Natural killer cell treated with Interleukin-12 subunit alpha and Interleukin-12 subunit beta and Interleukin-15 and Interleukin-18, amount 100 ng/mL, for 72 hours (primary cell): ENCODE data around the gene RABGEF1. TPM values are rescaled to one million over a fixed set of nuclear protein-coding genes. Genes with fewer than 3 reads are reported as not detected.
"Not testable (repeated sequence)": the region's sequence is repeated elsewhere in the genome, so short reads cannot be mapped to it uniquely, and the experiment has no call there.

Experiments
- ATAC-seq, 2 donors: fragments of 150-1000 bp; cut with Tn5 transposase in 1 of 2; sonication (Bioruptor Pico), chemical (Tn5 transposase) in 1 of 2; 2 replicates each; pipeline ENCODE4 v1.10.0; 2021
- DNase-seq: peaks from one replicate; pipeline ENCODE4 v3.0.0; 2022; ENCODE audit warnings: low spot score
- H3K27ac Mint-ChIP-seq, 2 donors: 1 replicate in 1 of 2; 2 replicates in 1 of 2; pipeline ENCODE4 v1.8.0; 2022; ENCODE audit warnings: mixed read lengths in 2 of 2, mild to moderate bottlenecking in 1 of 2, moderate library complexity in 1 of 2
- H3K27me3 Mint-ChIP-seq, 2 donors: 1 replicate in 1 of 2; 2 replicates in 1 of 2; pipeline ENCODE4 v1.8.0; 2022; ENCODE audit warnings: mixed read lengths in 2 of 2
- H3K36me3 Mint-ChIP-seq: one replicate; pipeline ENCODE4 v1.8.0; 2022; ENCODE audit warnings: mixed read lengths
- H3K4me1 Mint-ChIP-seq, 2 donors: 1 replicate in 1 of 2; 2 replicates in 1 of 2; pipeline ENCODE4 v1.8.0; 2022; ENCODE audit warnings: low read depth in 2 of 2, mixed read lengths in 2 of 2, mild to moderate bottlenecking in 1 of 2
- H3K4me3 Mint-ChIP-seq: one replicate; pipeline ENCODE4 v1.8.0; 2022; ENCODE audit warnings: mixed read lengths
- H3K9me3 Mint-ChIP-seq: 2 replicates; pipeline ENCODE4 v1.8.0; 2022; ENCODE audit warnings: mixed read lengths
- total RNA-seq, 2 donors: library from RNA; stranded (reverse); gene quantifications; one replicate each; pipeline ENCODE4 v1.2.3, GENCODE V29; 2022

The RABGEF1 gene
- total RNA-seq, 2 donors from 2014 or later = 33.2 to 44.8 TPM

- H3K9me3 Mint-ChIP-seq = no peaks in the 10 kb centered on the region
- H3K4me3 Mint-ChIP-seq = peak overlapping the region; percentile 93
- peaks cover 6 to 16% of the 10 kb centered on the region in 2 donors for H3K4me1 Mint-ChIP-seq
- DNase-seq = no peak
- no peak for ATAC-seq
- no peaks in the 10 kb centered on the region for H3K36me3 Mint-ChIP-seq
- H3K27me3 Mint-ChIP-seq = no peaks in the 10 kb centered on the region
- peak overlapping the region; percentile 95 to 98 for H3K27ac Mint-ChIP-seq
These were observed 1.1 kb downstream of the RABGEF1 start for GRCh38 chr7:66741710-66742049.

GRCh38 chr7:66742298-66742697 lies 1.8 kb downstream of the RABGEF1 start:
- peak overlapping the region; percentile 93 for H3K4me3 Mint-ChIP-seq

DNA sequence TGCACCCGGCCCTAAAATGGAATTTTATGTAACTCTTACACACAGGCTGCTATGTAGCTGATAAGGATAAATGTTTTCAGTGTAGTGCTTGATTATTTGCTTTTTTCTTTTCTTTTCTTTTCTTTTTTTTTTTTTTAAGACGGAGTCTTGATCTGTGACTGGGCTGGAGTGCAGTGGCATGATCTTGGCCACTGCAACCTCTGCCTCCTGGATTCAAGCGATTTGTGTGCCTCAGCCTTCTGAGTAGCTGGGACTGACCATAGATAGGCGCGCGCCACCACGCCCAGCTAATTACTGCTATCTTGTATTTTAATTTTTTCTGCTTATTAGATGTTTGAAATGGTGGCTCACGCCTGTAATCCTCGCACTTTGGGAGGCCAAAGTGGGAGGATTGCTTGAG lies 3.4 kb downstream of the RABGEF1 start:
- no peak for DNase-seq
- Mint-ChIP-seq H3K9me3 (no peaks in the 10 kb centered on the region), H3K27me3 (no peaks in the 10 kb centered on the region), H3K27ac (peak overlapping the region in 1 of 2 donors; percentile 21), H3K4me1 (peaks cover 6 to 24% of the 10 kb centered on the region in 2 donors), H3K4me3 (no peak overlapping the region), H3K36me3 (no peaks in the 10 kb centered on the region)
- ATAC-seq = no peak

More at GRCh38 chr7:66742298-66742697, 1.8 kb downstream of the RABGEF1 start:
- not testable (repeated sequence) for H3K27me3 Mint-ChIP-seq, H3K9me3 Mint-ChIP-seq, DNase-seq, ATAC-seq, H3K36me3 Mint-ChIP-seq
- Mint-ChIP-seq H3K4me1 (peaks cover 6 to 16% of the 10 kb centered on the region in 2 donors), H3K27ac (peak overlapping the region in 1 of 2 donors; percentile 98)

DNA sequence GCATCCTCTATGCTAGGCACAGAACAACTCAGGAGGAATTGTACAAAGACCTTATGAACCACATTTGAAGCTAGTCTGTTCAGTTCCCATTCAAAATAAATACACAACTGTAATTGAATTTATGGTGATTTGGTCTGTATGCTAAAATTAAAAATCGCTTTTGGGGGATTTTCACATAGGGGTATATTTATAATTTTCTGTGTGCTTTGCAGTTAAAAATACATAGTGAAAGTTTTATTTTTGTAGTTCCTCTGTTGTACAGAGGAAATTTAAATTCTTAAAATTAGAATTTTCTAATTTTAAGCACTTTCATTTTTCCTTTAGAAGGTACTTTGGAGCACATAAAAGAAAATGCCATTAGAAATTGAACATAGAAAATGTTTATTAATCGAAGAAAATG lies 6.9 kb downstream of the RABGEF1 start:
- no peak overlapping the region for H3K27ac Mint-ChIP-seq
- peaks cover 13 to 19% of the 10 kb centered on the region in 2 donors for H3K4me1 Mint-ChIP-seq
- no peak overlapping the region for H3K4me3 Mint-ChIP-seq

DNA sequence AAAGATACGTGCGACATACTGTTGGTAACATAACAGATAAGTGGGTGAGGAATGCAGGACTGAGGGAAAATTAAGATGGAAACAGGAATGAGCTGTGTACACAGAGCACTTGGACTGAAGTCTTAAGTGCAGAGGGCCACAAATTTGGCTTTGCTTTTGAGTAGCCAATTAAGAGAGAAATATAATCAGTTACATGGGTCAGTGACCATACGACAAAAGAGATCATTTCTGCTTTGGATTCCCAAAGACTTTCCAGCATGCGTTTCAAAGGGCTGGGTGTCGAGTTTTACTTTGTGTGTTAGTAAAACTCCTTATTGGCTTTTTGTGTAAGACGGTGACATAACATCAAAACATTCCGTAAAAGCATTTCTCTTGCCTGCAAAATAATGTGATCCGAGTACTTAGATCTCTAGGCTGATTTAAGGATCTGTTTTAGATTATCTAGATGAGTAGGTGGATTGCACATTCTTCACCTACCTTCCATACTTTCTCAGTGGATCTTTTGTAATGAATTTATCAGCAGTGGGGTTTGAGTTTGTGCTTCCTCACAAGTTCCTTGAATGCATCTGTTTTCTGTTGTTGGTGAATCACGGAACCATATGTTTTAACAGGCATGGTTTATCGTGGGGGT lies 7.5 kb downstream of the RABGEF1 start:
- ATAC-seq (no peak), DNase-seq (no peak)
- H3K4me3 Mint-ChIP-seq = no peak overlapping the region
- no peaks in the 10 kb centered on the region for H3K36me3 Mint-ChIP-seq
- H3K9me3 Mint-ChIP-seq = no peaks in the 10 kb centered on the region
- peaks cover 18 to 25% of the 10 kb centered on the region in 2 donors for H3K4me1 Mint-ChIP-seq
- no peak overlapping the region for H3K27ac Mint-ChIP-seq
- H3K27me3 Mint-ChIP-seq = no peaks in the 10 kb centered on the region

More for the DNA sequence above, 6.9 kb downstream of the RABGEF1 start:
- ATAC-seq (no peak), DNase-seq (no peak)
- Mint-ChIP-seq H3K27me3 (no peaks in the 10 kb centered on the region), H3K36me3 (no peaks in the 10 kb centered on the region), H3K9me3 (no peaks in the 10 kb centered on the region)

DNA sequence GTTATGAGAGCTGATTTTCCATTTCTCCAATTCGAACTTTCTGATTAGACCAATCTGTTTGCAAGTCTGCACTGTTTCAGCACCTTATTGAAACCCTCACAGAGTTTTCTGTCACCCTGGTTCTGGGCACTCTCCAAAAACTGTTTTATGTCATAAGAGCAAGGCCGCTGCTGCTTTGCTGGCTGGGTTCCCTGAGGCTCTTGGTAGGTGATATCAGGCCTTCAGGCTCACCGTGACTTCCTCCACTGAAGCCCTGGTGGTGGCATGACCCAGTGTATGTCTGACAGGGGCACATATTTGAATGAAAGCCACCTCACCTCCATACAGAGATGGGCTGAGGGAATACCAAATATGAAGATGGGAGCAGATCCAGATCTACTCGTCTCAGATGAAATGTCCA lies 8.3 kb downstream of the RABGEF1 start:
- Mint-ChIP-seq H3K36me3 (no peaks in the 10 kb centered on the region), H3K27ac (no peak overlapping the region), H3K4me1 (peaks cover 18 to 25% of the 10 kb centered on the region in 2 donors), H3K4me3 (no peak overlapping the region), H3K27me3 (no peaks in the 10 kb centered on the region), H3K9me3 (no peaks in the 10 kb centered on the region)
- no peak for ATAC-seq
- no peak for DNase-seq

DNA sequence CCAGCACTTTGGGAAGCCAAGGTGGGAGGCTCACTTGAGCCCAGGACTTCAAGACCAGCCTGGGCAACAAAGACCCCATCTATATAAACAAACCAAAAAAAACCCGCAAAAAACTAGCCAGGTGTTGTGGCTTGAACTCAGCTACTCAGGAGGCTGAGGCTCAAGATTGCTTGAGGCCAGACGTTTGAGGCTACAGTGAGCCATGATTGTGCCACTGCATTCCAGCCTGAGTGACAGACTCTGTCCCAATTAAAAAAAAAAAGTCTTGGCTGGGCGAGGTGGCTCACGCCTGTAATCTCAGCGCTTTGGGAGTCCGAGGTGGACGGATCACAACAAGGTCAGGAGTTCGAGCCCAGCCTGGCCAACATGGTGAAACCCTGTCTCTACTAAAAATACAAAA lies 11.4 kb downstream of the RABGEF1 start:
- DNase-seq = no peak
- Mint-ChIP-seq H3K27ac (no peak overlapping the region), H3K4me3 (no peak overlapping the region), H3K9me3 (no peaks in the 10 kb centered on the region), H3K36me3 (no peaks in the 10 kb centered on the region), H3K27me3 (no peaks in the 10 kb centered on the region), H3K4me1 (peaks cover 32 to 35% of the 10 kb centered on the region in 2 donors)
- ATAC-seq = no peak

- DNase-seq (no peak), ATAC-seq (no peak)
- Mint-ChIP-seq H3K27me3 (no peaks in the 10 kb centered on the region), H3K27ac (peak overlapping the region; percentile 41 to 78), H3K36me3 (peaks cover 4% of the 10 kb centered on the region), H3K4me3 (peak overlapping the region; percentile 36), H3K4me1 (peaks cover 38 to 52% of the 10 kb centered on the region in 2 donors), H3K9me3 (no peaks in the 10 kb centered on the region)
These were observed 14.0 kb downstream of the RABGEF1 start for GRCh38 chr7:66754541-66754940.

GRCh38 chr7:66755059-66755458 lies 14.5 kb downstream of the RABGEF1 start:
- Mint-ChIP-seq H3K27ac (peak overlapping the region; percentile 41 to 78), H3K4me1 (peaks cover 41 to 54% of the 10 kb centered on the region in 2 donors), H3K4me3 (peak overlapping the region; percentile 36)
- not testable (repeated sequence) for H3K36me3 Mint-ChIP-seq, ATAC-seq, H3K9me3 Mint-ChIP-seq, DNase-seq, H3K27me3 Mint-ChIP-seq

GRCh38 chr7:66756227-66756626 lies 15.7 kb downstream of the RABGEF1 start:
- H3K9me3 Mint-ChIP-seq, H3K36me3 Mint-ChIP-seq, DNase-seq, H3K27me3 Mint-ChIP-seq, ATAC-seq: not testable (repeated sequence)
- H3K4me1 Mint-ChIP-seq = peaks cover 48 to 53% of the 10 kb centered on the region in 2 donors
- H3K4me3 Mint-ChIP-seq = peak overlapping the region; percentile 45
- peak overlapping the region; percentile 56 to 94 for H3K27ac Mint-ChIP-seq

GRCh38 chr7:66756889-66757288 lies 16.4 kb downstream of the RABGEF1 start:
- Mint-ChIP-seq H3K27ac (peak overlapping the region; percentile 93 to 94), H3K4me3 (peak overlapping the region; percentile 45), H3K27me3 (no peaks in the 10 kb centered on the region), H3K9me3 (no peaks in the 10 kb centered on the region), H3K36me3 (peaks cover 4% of the 10 kb centered on the region), H3K4me1 (peaks cover 46 to 48% of the 10 kb centered on the region in 2 donors)
- no peak for ATAC-seq
- DNase-seq = no peak

DNA sequence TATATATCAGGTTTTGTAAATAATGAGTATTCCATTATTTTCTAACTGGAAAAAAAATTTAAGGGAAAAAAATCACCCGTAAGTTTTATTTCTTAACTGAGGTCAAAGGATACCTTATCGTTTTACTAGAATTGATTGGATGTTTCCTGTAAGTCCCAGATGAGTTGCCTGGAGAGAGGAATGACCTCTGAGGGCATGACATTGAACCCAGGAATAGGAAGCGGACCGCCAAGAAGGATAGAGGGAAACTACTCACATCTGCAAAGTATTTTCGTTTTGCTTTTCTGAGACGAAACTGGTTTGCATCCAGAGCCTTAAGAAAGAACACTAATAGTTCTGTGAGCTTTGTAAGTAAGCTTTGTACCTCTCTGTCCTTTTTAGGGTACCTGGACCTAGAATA lies 17.4 kb downstream of the RABGEF1 start:
- DNase-seq (no peak), ATAC-seq (no peak)
- Mint-ChIP-seq H3K27me3 (no peaks in the 10 kb centered on the region), H3K36me3 (peaks cover 4% of the 10 kb centered on the region), H3K9me3 (no peaks in the 10 kb centered on the region), H3K4me1 (peaks cover 42% of the 10 kb centered on the region in 2 donors), H3K4me3 (no peak overlapping the region), H3K27ac (peak overlapping the region; percentile 93 to 94)

- ATAC-seq = peak; percentile 98 to 99
- Mint-ChIP-seq H3K27ac (peak overlapping the region; percentile 93 to 94), H3K4me3 (peak overlapping the region; percentile 86), H3K4me1 (peaks cover 51% of the 10 kb centered on the region in 2 donors), H3K27me3 (no peaks in the 10 kb centered on the region), H3K36me3 (peaks cover 11% of the 10 kb centered on the region), H3K9me3 (peaks cover 4% of the 10 kb centered on the region)
- peak; percentile 85 for DNase-seq
These were observed 18.6 kb downstream of the RABGEF1 start for GRCh38 chr7:66758950-66759628.

DNA sequence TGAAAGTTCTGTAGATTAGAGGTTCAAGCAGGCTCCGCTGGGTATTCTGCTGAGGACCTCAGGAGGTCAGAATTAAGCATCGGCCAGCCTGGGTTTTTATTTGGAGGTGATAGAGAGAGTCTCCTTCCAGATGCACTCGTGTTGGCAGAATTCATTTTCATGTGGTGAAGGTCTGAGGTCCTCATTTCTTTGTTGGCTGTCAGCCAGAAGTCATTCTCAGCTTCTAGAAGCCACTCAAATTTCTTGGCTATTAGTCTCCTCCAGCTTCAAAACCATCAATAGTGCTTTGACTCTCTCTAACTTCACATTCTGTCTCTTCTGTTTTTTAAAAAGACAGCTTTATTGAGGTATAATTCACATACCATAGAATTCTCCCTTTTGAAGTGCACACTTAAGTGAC lies 22.6 kb downstream of the RABGEF1 start:
- peaks cover 53 to 60% of the 10 kb centered on the region in 2 donors for H3K4me1 Mint-ChIP-seq
- not testable (repeated sequence) for H3K9me3 Mint-ChIP-seq, DNase-seq, ATAC-seq, H3K27me3 Mint-ChIP-seq
- H3K4me3 Mint-ChIP-seq = peak overlapping the region; percentile 48
- H3K36me3 Mint-ChIP-seq = peaks cover 11% of the 10 kb centered on the region
- peak overlapping the region; percentile 62 to 69 for H3K27ac Mint-ChIP-seq
